Measurements from ENCODE around the gene TCP11.

Gene TCP11

DNA sequence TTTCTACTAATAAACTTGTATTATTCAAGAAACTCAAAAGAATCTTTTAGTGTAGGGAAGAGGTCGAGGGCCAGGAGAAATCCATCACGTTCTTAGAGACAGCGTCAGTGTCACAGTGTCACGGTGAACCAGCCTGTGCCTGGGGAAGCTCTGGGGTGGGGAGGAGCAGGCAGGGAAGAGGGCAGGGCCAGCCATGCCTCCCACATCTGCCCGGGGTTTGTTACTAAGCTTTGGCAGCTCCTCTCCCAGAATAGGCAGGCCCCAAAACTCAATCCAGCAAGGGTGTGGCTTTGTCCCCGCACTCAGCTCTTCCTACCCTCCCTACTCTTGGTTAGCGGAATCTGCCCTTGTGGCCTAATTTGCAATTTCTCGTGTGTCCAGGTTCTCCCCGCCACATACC lies 72.9 kb downstream of the TCP11 start:
- in situ Hi-C loops (cut with MboI; ENCODE audit: low sequenced_read_pairs) = no loop called here

All from HL-60/S4 treated with phorbol 12-myristate 13-acetate at 8.2 ng/mL for 4 days and 3 days (cell line).